Testis (tissue), 2 donors: ENCODE measurements around the gene RAD9B.

Source experiments
- CTCF ChIP-seq, 3 experiments: fragments of 450-650 bp in 2 of 3; fragments of 200-600 bp in 1 of 3; sonication (generic) in 1 of 3; IDR thresholded peaks; one replicate each; pipeline ENCODE4 v1.5.1; 2016 to 2019; ENCODE audit warnings: antibody characterized with exemption in 3 of 3, mild to moderate bottlenecking in 2 of 3, moderate library complexity in 1 of 3
- POLR2A ChIP-seq: fragments of 450-650 bp; IDR thresholded peaks from one replicate; pipeline ENCODE4 v1.6.1; 2017; ENCODE audit warnings: antibody characterized with exemption, mild to moderate bottlenecking, moderate library complexity

GRCh38 chr12:110543965-110544364 is 41.8 kb downstream of the RAD9B start:
- TF ChIP-seq CTCF (IDR thresholded peaks at IDR 0.05): no peak
- TF ChIP-seq POLR2A: no peak
